GM18520 (cell line): ENCODE results near the gene KIAA1549.

Source experiments
- ATAC-seq: cut with Tn5 transposase; IDR thresholded peaks from one replicate; pipeline ENCODE4 v1.9.1; 2021; ENCODE audit not compliant: unreplicated experiment

Gene KIAA1549

DNA sequence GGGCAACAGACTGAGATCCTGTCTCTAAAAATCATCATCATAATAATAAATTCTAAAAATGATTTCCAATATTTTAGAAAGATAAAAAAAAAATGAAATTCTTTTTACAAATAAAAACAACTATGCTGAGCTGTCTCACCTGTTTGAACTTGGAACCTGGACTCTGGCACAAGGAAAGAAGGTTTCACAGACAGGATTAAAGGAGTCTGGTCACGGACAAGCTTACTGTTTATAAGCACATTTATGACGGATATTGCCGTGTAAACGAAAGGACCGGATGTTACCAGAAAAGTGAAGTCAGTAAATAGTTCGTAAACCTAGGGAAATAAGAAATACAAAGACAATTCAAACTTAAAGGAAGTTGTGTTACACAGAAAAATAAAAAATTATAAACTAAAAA, 70.2 kb downstream of the KIAA1549 start:
- ATAC-seq = no peak

- ATAC-seq = no peak
These were observed 73.3 kb downstream of the KIAA1549 start for GRCh38 chr7:138907850-138908249.

DNA sequence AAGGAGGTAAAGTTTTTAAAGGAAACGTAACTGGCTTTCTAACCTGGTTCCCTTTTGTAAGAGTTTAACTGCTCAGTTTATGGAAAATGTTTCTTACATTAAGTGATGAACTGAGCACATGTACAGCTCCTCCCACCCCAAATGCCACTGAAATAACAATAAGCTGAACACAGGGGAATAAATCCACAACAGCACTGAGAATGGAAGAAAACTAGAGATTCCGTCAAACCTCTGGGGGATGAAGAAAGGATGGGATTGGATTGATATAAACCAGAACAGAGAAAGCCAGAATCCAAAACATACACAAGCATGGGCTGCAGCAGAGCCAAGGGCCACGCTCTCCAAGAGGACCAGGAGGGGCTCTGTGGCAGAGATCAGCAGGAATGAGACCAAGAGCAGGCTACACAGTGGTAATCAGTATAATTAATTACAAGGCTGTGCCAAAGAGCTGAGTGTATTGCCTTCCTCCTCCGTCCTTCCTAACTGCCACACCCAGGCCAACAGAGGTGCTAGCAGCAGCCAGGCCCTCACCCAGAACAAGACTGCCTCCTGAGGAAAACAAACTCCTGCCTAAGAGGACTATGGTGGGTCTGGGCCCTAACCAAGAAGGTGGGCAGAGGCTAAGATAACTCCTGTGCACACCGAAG, 73.9 kb downstream of the KIAA1549 start:
- no peak for ATAC-seq

DNA sequence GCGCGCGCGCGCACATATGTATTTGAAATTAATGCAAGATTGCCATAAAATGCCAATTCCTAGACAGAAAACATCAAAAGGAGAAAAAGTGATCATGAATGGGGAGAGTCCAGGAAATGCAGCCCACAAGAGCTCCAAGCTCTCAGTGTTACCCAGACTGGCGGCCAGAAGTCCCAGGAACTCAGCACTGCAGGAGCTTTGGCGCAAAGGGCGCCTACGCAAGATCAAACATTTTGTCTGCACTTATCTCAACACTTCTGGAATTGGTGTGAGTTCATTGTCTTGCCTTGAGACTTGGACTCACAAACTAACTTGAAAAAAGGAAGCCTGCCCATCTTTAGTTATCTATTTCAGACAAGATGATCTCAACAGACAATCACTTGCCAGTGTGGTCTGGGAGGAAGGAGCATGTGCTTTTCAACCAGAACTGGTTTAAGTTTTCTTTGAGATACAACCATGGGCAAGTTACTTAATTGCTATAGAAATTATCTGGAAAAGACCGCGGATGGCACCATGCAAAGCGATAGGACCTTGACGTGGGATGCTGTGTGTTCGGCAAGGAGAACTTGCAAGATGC, 77.2 kb downstream of the KIAA1549 start:
- no peak for ATAC-seq

DNA sequence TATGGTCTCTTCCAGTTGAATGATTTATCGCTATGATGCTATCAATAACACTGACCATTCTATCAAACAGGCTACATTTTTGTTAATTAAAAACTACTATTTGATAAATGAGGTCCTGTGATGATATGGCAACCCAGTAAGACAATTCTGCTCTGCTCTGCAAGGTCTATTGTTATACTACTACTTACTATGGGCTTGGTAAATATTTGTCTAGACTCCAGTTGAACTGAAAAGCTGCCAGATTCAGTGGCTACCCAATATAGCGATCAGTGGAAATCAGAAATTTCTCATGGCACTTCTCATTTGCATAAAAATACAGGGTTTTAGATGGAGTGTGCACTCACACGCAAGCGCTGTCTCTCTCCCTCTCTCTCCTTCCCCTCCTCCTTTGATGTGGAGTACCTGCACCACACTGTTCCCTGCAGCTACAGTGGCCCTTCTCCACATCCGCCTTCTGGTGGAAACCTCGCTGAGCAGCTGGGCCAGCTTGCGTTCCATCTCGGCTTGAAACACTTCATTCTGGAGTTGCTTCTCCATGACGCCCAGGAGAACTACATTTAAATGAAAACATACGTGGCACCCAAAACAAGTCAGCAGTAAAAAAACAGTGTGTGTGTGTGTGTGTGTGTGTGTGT, 77.9 kb downstream of the KIAA1549 start:
- ATAC-seq = no peak

DNA sequence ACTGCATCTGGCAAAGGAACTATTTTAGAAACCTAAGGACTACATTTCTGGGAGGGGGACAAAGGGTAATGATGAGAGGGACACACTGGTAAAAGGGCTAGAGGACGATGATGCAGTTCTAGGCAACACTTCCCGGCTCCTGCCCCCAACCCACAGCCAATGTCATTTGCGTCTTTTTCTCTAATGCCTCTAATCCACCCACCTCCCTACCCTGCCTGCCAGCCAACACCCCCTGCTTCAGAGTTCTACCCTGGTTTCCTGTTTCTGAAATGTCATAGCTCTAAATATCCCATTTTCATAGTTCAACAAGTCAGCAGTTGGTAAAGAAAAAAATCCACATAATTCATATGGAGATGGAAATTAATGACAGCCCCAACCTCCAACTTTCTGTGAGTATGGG, 79.0 kb downstream of the KIAA1549 start:
- no peak for ATAC-seq

GRCh38 chr7:138900035-138900828, 81.0 kb downstream of the KIAA1549 start:
- ATAC-seq = no peak

DNA sequence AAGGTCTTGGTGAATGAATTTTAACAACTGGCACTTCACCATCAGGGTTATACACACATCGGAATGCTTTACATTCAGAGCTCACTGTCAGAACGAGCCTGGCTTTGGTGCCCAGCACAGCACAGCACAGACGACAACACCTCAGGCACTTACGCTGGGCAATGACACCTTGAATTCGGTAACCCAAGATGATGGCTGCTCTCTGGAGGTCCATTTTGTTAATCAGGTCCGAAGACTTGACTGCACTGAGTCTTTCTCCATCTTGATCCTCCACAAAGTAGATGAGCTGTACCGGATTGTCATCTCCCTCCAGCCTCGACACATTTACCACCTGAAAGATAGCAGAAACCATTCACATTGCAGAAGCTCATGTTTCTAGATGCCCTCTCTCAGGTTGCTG, 82.4 kb downstream of the KIAA1549 start:
- ATAC-seq = no peak

GRCh38 chr7:138898255-138898654, 82.9 kb downstream of the KIAA1549 start:
- no peak for ATAC-seq

DNA sequence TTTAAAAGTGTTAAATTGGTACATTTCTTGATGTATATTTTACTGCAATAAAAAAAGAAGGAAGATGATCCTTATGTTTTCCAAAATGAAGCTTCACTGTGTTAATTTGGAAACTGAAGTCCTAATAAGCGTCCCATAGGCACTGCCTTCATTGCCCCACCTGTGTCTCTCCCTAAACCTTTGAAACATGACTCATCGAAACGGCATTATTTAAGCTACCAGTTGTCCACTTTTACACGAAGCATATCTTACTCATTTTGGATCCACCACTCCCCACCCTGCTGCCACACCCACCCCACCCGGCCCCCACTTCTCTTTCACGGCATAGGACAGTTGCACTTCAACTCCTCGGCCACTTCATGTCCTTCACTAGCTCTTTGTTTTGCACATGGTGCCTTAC, 85.5 kb downstream of the KIAA1549 start:
- no peak for ATAC-seq

- ATAC-seq = no peak
These were observed 87.9 kb downstream of the KIAA1549 start for GRCh38 chr7:138893258-138893657.

DNA sequence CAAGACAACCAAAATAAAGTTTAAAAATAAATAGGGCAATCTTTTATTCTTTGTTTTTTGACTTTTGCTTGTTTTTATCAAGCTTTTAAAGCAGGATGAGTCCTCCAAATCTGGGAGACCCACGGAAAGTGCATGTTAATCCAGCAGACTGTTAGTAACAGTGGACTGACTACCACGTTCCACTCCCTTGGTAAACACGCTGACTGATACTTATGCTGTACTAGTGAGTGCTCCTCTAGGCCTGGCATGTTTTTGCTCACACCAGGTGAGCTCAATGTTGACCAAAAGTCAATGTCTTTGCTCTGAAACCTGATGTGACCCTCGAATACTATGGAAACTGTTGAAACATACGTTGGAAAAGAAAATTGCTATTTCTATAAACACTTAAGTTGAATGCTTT, 88.4 kb downstream of the KIAA1549 start:
- no peak for ATAC-seq

- no peak for ATAC-seq
These were observed 89.1 kb downstream of the KIAA1549 start for GRCh38 chr7:138892006-138892630.

DNA sequence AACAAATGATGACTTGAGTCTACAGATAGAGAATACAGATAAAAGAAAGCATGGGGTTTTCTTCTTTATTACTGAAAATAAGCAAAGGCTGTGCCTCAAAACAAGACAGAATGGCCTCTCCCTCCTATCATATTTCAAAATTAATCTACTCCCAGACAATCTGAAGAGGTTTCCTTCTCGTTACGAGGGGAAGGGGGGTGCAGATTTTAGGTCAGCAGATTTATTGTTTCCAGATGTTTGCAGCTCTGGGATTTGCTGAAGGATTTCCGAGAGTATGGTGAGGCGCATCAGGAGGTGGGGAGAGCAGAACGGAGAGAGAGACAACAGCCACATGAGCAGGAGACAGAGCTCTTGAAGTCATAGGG, 89.8 kb downstream of the KIAA1549 start:
- ATAC-seq = no peak

DNA sequence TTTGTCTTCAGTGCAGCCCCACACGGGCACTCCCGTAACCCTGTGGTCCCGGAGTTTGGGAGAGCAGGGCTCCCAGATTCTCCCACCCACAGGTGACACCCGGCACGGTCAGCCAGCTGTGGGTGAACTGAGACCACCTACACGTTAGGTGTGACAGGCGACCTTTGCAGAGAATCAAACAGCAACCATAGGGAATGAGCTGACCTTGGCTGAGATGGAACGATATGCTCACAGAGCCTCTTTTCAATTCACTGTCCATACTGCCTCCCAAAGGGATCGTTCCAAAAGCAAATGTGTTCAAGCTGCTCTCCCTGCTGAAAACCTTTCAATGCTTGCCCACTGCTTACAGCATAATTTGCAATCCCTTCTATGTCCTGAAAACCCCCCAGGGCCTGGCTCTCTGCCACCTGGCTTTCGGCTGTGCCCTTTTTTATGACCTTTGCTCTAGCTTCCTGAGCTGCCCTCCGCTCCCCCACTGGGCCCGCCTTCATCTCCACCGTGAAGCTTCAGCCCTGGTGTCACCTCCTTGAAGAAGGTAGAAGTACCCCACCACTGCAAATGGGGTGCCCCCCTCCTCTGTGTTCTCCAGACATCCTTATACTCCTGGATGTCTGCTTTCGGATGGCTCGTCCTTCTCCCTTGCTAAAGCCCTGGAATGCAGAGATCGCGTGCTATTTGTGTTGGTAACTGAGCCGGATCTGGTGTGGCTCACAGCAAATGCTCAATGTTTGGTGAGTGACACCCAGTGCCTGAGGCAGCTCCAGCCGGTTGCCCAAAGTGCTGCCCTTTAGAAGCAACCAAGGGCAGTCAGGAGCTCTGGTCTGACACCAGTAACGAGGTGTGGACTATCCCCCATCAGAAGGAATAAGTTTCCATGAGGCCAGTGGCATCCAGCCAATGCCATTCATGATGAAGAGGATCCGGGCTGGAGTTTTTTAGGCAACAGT, 90.4 kb downstream of the KIAA1549 start:
- no peak for ATAC-seq

DNA sequence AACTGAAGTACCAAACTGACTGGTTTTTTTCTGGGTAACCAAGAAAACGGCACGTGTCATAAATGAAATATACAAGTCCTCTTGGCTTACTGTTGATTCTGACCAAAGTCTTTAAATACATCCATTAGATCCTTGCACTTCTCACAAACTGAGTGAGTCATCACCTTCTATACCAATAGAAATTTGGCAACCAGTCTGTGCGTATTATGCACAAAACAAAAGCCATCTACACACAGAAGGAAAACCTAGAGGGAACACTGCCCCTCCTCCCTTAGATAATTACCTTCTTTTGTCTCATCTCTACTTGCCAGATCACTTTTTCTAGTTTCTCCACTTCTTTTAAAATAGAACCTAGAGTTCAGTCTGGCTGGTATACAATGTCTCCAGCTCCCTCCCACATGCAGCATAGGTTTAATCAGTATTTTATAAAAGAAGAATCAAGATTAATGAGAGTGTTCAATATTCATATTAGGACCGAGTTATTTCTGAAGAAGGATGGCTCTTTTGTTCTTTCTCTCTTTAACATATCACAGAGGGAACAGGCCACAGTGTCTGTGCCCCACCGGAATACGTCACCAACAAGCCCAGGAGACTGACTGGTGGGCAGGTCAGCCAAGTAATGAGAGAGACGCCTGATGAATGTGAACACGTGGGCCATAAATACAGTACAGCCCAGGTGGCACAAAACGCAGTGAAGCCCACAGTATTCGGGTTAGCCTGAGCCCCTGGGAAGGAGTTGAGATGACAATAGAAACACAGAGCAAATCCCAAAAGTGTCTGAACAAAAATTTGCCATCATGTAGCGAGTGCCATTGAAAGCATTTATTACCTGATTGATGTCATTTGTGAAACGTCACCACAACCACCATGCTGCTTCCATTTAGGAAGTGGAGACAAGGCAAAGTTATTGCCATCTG, 91.3 kb downstream of the KIAA1549 start:
- ATAC-seq = no peak

DNA sequence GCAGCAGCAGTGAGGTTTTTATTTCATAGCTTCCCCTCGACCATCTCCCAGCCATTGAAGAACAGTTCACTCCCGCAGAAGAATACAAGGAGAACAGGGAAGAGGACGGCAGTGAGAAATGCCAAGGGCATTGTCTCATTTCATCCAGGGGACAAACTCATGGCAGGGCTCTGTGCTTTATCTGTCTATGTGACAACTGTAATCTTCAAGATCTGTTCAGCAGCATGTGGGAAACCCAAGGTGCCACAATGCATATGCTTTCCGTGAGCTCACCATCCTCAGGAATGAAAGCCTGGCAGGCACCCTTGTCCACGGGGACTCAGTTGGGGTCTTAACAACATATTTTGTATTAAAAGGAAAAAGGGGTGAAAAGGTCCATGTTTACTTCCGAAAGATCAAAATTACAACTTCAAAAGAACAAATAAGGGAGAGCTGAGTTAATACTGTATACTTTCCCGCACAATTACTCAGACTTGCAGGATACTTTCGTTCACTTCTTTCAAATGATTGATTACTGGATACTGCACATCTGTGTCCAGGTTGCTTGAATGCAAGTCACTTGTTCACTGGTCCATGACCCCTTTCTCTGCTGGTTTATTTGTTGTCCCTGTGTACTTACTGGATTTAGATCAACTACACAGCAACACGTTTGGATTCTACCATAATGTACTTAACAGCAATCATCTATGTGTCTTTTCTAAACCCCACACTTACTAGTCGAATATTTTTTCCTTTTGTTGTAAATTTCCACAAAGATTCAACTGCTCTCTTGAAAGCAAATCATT, 93.1 kb downstream of the KIAA1549 start:
- no peak for ATAC-seq

DNA sequence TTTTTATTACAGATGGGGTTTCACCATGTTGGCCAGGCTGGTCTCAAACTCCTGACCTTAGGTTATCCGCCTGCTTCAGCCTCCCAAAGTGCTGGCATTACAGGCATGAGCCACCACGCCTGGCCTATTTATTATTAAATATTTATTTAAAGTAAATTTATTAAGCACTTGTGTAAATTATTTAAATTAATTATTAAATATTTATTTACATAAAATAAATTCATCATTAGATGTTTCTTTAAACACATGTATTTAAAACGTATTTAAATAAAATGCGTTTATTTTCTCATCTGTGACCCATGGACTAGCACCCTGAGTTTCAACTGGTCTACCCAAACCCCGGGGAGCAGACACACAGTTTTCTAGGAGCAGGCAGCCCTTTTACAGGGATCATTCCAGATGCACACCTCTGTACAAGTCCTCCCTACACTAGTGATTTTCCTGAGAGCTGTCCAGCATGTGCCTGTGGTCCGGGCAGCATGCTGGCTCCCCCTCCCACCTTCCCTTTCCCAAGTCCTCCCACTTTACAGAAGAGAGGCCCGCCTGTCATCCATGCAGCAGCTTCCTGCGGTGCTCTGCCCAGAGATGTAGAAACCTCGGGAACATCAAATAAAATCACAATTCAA, 94.0 kb downstream of the KIAA1549 start:
- no peak for ATAC-seq
